SK-N-SH (cell line): Measurements from ENCODE around the gene SYT13. TPM values are rescaled to one million over a fixed set of nuclear protein-coding genes. Genes with fewer than 3 reads are reported as not detected.

Experiments used
- CTCF ChIA-PET: fragments of 300-600, 350-600 bp; formaldehyde crosslinking; extraction: SDS; loops from one replicate; lab custom pipeline; 2021; lab: Yijun Ruan, JAX
- POLR2A ChIA-PET: fragments of 350-600 bp; sonication (Branson Sonifier 250); formaldehyde crosslinking; extraction: SDS; loops from one replicate; lab custom pipeline; 2020; ENCODE audit warnings: antibody characterized with exemption, inconsistent platforms; lab: Yijun Ruan, JAX
- DNase-seq: peaks from one replicate; pipeline ENCODE4 v3.0.0; 2012
- H2AFZ ChIP-seq: fragments of 200-600 bp; sonication (generic); 2 replicates; pipeline ENCODE4 v1.8.1; 2016; ENCODE audit warnings: antibody characterized with exemption, mild to moderate bottlenecking, low read depth
- H3F3A ChIP-seq: fragments of 200-600 bp; sonication (generic); replicated peaks from 2 replicates; pipeline ENCODE3; 2016; ENCODE audit warnings: antibody characterized with exemption, mild to moderate bottlenecking; ENCODE audit not compliant: insufficient read depth
- H3K27ac ChIP-seq, 2 experiments: fragments of 200-500 bp in 1 of 2; fragments of 200-600 bp in 1 of 2; sonication (Bioruptor generic) in 1 of 2; sonication (generic), shearing (Covaris generic) in 1 of 2; 2 replicates each; pipeline versions ENCODE4 v1.5.1 to v1.6.1; 2014 to 2016; ENCODE audit warnings: low read depth in 2 of 2, inconsistent platforms in 1 of 2, low read length in 1 of 2, mild to moderate bottlenecking in 1 of 2, mixed read lengths in 1 of 2
- H3K27me3 ChIP-seq: fragments of 200-600 bp; sonication (generic), shearing (Covaris generic); 2 replicates; pipeline ENCODE4 v1.6.1; 2016; ENCODE audit warnings: mixed run types; ENCODE audit not compliant: insufficient read depth
- H3K36me3 ChIP-seq, 2 experiments: fragments of 200-500 bp in 1 of 2; fragments of 200-600 bp in 1 of 2; sonication (Bioruptor generic) in 1 of 2; sonication (generic) in 1 of 2; replicated peaks in 1 of 2; 2 replicates each; pipeline versions ENCODE3 to v1.5.1; 2014 to 2016; ENCODE audit warnings: low read length in 1 of 2, mild to moderate bottlenecking in 1 of 2; ENCODE audit not compliant: insufficient read depth in 2 of 2, control insufficient read depth in 1 of 2
- H3K4me1 ChIP-seq, 2 experiments: fragments of 200-500 bp in 1 of 2; fragments of 200-600 bp in 1 of 2; sonication (Bioruptor generic) in 1 of 2; sonication (generic), shearing (Covaris generic) in 1 of 2; 2 replicates each; pipeline versions ENCODE4 v1.5.1 to v1.6.1; 2014 to 2016; ENCODE audit warnings: low read depth in 1 of 2, low read length in 1 of 2, mixed run types in 1 of 2; ENCODE audit not compliant: insufficient read depth in 2 of 2, control insufficient read depth in 1 of 2
- H3K4me2 ChIP-seq: fragments of 200-600 bp; sonication (generic), shearing (Covaris generic); 2 replicates; pipeline ENCODE4 v1.6.1; 2017; ENCODE audit warnings: mixed run types
- H3K4me3 ChIP-seq, 2 experiments: fragments of 200-500 bp in 1 of 2; fragments of 200-600 bp in 1 of 2; sonication (Bioruptor generic) in 1 of 2; sonication (generic), shearing (Covaris generic) in 1 of 2; 2 replicates each; pipeline versions ENCODE4 v1.5.1 to v1.8.1; 2014 to 2016; ENCODE audit warnings: low read depth in 2 of 2, inconsistent platforms in 1 of 2, low read length in 1 of 2, mild to moderate bottlenecking in 1 of 2, mixed read lengths in 1 of 2, moderate library complexity in 1 of 2
- H3K79me2 ChIP-seq: fragments of 200-600 bp; sonication (generic); 2 replicates; pipeline ENCODE4 v1.8.1; 2017; ENCODE audit warnings: mild to moderate bottlenecking; ENCODE audit not compliant: insufficient read depth
- H3K9ac ChIP-seq: fragments of 200-600 bp; sonication (generic); 2 replicates; pipeline ENCODE4 v1.6.1; 2017; ENCODE audit warnings: mixed run types
- H3K9me2 ChIP-seq: fragments of 200-600 bp; sonication (generic); 2 replicates; pipeline ENCODE4 v1.6.1; 2017; ENCODE audit warnings: mixed run types
- H3K9me3 ChIP-seq: fragments of 200-600 bp; sonication (generic); 2 replicates; pipeline ENCODE4 v1.6.1; 2017; ENCODE audit warnings: mixed run types, mild to moderate bottlenecking, moderate library complexity
- H4K20me1 ChIP-seq: fragments of 200-600 bp; sonication (generic); 2 replicates; pipeline ENCODE4 v1.6.1; 2017; ENCODE audit warnings: mild to moderate bottlenecking, mixed run types; ENCODE audit not compliant: insufficient read depth
- EP300 ChIP-seq, 2 experiments: IDR thresholded peaks; 2 replicates each; pipeline versions ENCODE4 v1.4.0 to v1.6.1; 2012; ENCODE audit warnings: borderline replicate concordance in 1 of 2, low read depth in 1 of 2, low read length in 1 of 2
- FOSL2 ChIP-seq: IDR thresholded peaks from 2 replicates; pipeline ENCODE4 v1.4.0; 2012; ENCODE audit warnings: low read depth, mild to moderate bottlenecking, moderate library complexity, borderline replicate concordance
- GABPA ChIP-seq: IDR thresholded peaks from 2 replicates; pipeline ENCODE4 v1.4.0; 2012; ENCODE audit warnings: low read depth, mild to moderate bottlenecking
- JUND ChIP-seq: IDR thresholded peaks from 2 replicates; pipeline ENCODE4 v1.4.0; 2012
- MEF2A ChIP-seq: IDR thresholded peaks from 2 replicates; pipeline ENCODE4 v1.4.0; 2012; ENCODE audit warnings: low read depth, borderline replicate concordance
- MXI1 ChIP-seq: IDR thresholded peaks from 2 replicates; pipeline ENCODE4 v1.6.1; 2012; ENCODE audit warnings: mild to moderate bottlenecking, low read depth, low read length, improper control_type of control experiment
- NFIC ChIP-seq: IDR thresholded peaks from 2 replicates; pipeline ENCODE4 v1.4.0; 2012; ENCODE audit warnings: borderline replicate concordance
- POLR2AphosphoS5 ChIP-seq: IDR thresholded peaks from 2 replicates; pipeline ENCODE4 v1.6.1; 2012; ENCODE audit warnings: low read depth, low read length
- RCOR1 ChIP-seq: fragments of 150-350 bp; IDR thresholded peaks from 2 replicates; pipeline ENCODE4 v1.6.1; 2017; ENCODE audit warnings: antibody characterized with exemption, low read length
- RXRA ChIP-seq: IDR thresholded peaks from 2 replicates; pipeline ENCODE4 v1.4.0; 2012; ENCODE audit warnings: low read depth, mild to moderate bottlenecking, borderline replicate concordance
- SIN3A ChIP-seq: IDR thresholded peaks from 2 replicates; pipeline ENCODE4 v1.6.1; 2012; ENCODE audit warnings: low read depth, mild to moderate bottlenecking, low read length, moderate library complexity, borderline replicate concordance
- TAF1 ChIP-seq: IDR thresholded peaks from 2 replicates; pipeline ENCODE4 v1.6.1; 2012; ENCODE audit warnings: low read depth, mild to moderate bottlenecking, low read length, moderate library complexity, borderline replicate concordance
- ZBTB33 ChIP-seq: IDR thresholded peaks from 2 replicates; pipeline ENCODE4 v1.4.0; 2012; ENCODE audit warnings: low read depth, borderline replicate concordance
- WGBS: methylation state at CpG from one replicate; pipeline ENCODE4 v1.1.6; 2017; ENCODE audit warnings: low lambda C conversion rate; 5-methylcytosine and 5-hydroxymethylcytosine counted together
- polyA plus RNA-seq, 3 experiments: library from polyadenylated mRNA; depleted of rRNA; stranded (reverse); fragments of >200 nt; gene quantifications; 2 replicates each; pipeline ENCODE4 v1.2.3, GENCODE V29; 2012
- TF ChIP-seq, protein P1 (sequence below): fragments of 150-350 bp; IDR thresholded peaks from 2 replicates; pipeline ENCODE4 v1.6.1; 2017; ENCODE audit warnings: antibody characterized with exemption, low read length, low read depth, borderline replicate concordance
- TF ChIP-seq, protein P2 (sequence below): IDR thresholded peaks from 2 replicates; pipeline ENCODE4 v1.4.0; 2012; ENCODE audit warnings: low read depth, borderline replicate concordance
- TF ChIP-seq, protein P3 (sequence below): IDR thresholded peaks from 2 replicates; pipeline ENCODE4; 2012
- TF ChIP-seq, protein P4 (sequence below): IDR thresholded peaks from 2 replicates; pipeline ENCODE4 v1.6.1; 2012; ENCODE audit warnings: mild to moderate bottlenecking, low read depth, low read length, moderate library complexity

The SYT13 gene
- polyA plus RNA-seq, 1 of the 3 experiments (the other 2 are of a cell fraction), result not detected

DNA sequence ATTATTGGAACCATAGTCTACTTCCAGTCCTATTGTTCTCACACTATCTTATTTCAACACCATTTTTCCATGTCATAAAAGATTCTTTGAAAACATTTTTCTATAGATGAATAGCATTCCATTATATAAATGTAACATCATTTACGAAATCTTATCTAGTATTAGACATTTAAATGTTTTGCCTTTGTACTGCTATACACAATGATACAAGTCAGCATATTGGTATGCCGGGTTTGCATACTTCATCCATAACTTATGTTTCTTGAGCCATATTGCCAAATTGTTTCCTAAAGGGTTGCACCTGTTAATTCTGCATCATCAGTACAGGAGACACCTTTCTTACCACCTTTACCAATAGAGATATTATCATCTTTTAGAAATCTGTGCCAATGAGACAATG, 68.2 kb downstream of the SYT13 start (continued):
- TF ChIP-seq, protein P1, sequence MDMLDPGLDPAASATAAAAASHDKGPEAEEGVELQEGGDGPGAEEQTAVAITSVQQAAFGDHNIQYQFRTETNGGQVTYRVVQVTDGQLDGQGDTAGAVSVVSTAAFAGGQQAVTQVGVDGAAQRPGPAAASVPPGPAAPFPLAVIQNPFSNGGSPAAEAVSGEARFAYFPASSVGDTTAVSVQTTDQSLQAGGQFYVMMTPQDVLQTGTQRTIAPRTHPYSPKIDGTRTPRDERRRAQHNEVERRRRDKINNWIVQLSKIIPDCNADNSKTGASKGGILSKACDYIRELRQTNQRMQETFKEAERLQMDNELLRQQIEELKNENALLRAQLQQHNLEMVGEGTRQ, result no peak
- TF ChIP-seq EP300 (IDR thresholded peaks at IDR 0.05; ENCODE audit: borderline replicate concordance in 1 of 2, low read depth in 1 of 2, low read length in 1 of 2) (no peak), RCOR1 (no peak), SIN3A (no peak), ZBTB33 (no peak), GABPA (no peak), JUND (no peak), MXI1 (no peak), NFIC (no peak)
- TF ChIP-seq, protein P2, sequence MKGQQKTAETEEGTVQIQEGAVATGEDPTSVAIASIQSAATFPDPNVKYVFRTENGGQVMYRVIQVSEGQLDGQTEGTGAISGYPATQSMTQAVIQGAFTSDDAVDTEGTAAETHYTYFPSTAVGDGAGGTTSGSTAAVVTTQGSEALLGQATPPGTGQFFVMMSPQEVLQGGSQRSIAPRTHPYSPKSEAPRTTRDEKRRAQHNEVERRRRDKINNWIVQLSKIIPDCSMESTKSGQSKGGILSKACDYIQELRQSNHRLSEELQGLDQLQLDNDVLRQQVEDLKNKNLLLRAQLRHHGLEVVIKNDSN, result no peak
- TF ChIP-seq, protein P3, sequence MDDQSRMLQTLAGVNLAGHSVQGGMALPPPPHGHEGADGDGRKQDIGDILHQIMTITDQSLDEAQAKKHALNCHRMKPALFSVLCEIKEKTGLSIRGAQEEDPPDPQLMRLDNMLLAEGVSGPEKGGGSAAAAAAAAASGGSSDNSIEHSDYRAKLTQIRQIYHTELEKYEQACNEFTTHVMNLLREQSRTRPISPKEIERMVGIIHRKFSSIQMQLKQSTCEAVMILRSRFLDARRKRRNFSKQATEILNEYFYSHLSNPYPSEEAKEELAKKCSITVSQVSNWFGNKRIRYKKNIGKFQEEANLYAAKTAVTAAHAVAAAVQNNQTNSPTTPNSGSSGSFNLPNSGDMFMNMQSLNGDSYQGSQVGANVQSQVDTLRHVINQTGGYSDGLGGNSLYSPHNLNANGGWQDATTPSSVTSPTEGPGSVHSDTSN, result no peak

- Histone ChIP-seq H3K4me1 (no peaks in the 10 kb centered on the region), H3K9me3 (no peaks in the 10 kb centered on the region), H3K36me3 (peaks cover 0 to 7% of the 10 kb centered on the region in 2 experiments), H4K20me1 (no peaks in the 10 kb centered on the region), H3K9ac (no peak overlapping the region), H3K4me2 (no peak overlapping the region), H3K27ac (no peak overlapping the region), H2AFZ (no peak overlapping the region), H3K4me3 (no peak overlapping the region), H3K9me2 (no peaks in the 10 kb centered on the region), H3K79me2 (no peaks in the 10 kb centered on the region), H3K27me3 (no peaks in the 10 kb centered on the region), H3F3A (no peaks in the 10 kb centered on the region)
- POLR2A ChIA-PET, result no interaction called here
- 86% methylated on average over 2 of the region's 2 CpGs for WGBS
- TF ChIP-seq, protein P4, sequence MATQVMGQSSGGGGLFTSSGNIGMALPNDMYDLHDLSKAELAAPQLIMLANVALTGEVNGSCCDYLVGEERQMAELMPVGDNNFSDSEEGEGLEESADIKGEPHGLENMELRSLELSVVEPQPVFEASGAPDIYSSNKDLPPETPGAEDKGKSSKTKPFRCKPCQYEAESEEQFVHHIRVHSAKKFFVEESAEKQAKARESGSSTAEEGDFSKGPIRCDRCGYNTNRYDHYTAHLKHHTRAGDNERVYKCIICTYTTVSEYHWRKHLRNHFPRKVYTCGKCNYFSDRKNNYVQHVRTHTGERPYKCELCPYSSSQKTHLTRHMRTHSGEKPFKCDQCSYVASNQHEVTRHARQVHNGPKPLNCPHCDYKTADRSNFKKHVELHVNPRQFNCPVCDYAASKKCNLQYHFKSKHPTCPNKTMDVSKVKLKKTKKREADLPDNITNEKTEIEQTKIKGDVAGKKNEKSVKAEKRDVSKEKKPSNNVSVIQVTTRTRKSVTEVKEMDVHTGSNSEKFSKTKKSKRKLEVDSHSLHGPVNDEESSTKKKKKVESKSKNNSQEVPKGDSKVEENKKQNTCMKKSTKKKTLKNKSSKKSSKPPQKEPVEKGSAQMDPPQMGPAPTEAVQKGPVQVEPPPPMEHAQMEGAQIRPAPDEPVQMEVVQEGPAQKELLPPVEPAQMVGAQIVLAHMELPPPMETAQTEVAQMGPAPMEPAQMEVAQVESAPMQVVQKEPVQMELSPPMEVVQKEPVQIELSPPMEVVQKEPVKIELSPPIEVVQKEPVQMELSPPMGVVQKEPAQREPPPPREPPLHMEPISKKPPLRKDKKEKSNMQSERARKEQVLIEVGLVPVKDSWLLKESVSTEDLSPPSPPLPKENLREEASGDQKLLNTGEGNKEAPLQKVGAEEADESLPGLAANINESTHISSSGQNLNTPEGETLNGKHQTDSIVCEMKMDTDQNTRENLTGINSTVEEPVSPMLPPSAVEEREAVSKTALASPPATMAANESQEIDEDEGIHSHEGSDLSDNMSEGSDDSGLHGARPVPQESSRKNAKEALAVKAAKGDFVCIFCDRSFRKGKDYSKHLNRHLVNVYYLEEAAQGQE, result no peak
- TF ChIP-seq TAF1, result no peak
- TF ChIP-seq, protein P1, result no peak
- TF ChIP-seq POLR2AphosphoS5, result no peak
- no peak for TF ChIP-seq MXI1
- no peak for TF ChIP-seq GABPA
- TF ChIP-seq FOSL2, result no peak
- TF ChIP-seq, protein P2, result no peak
- no peak for TF ChIP-seq RXRA
- TF ChIP-seq MEF2A, result no peak
- DNase-seq, result no peak
- CTCF ChIA-PET, result interaction anchor here (1.1 to 2.5 kb wide), 3 partner anchors 10 to 34 kb away, joined by 3 to 10 read pairs (median 5); no protein-coding TSS in a partner anchor
Observed at GRCh38 chr11:45216901-45217300, 69.2 kb downstream of the SYT13 start.
